Right atrium auricular region (tissue), 2 donors: Measurements from ENCODE around the gene RSPO4. TPM values are rescaled to one million over a fixed set of nuclear protein-coding genes. Genes with fewer than 3 reads are reported as not detected.
A peak's percentile ranks its signal among the peaks of the same experiment; 100 is the strongest.

Source experiments
- DNase-seq: peaks from one replicate; pipeline ENCODE4 v3.0.0-alpha.2; 2019; ENCODE audit warnings: low spot score
- H3K27ac ChIP-seq, 2 donors: fragments of 200-600 bp; sonication (generic); 1 replicate in 1 of 2; 2 replicates in 1 of 2; pipeline ENCODE4 v1.5.1; 2016 to 2019
- H3K27me3 ChIP-seq, 2 donors: fragments of 200-600 bp; sonication (generic); one replicate each; pipeline versions ENCODE4 v1.5.1 to v1.6.0; 2017 to 2019
- H3K36me3 ChIP-seq: fragments of 200-600 bp; sonication (generic); one replicate; pipeline ENCODE4 v1.5.1; 2016
- H3K4me1 ChIP-seq, 2 donors: fragments of 200-600 bp; sonication (generic); one replicate each; pipeline versions ENCODE4 v1.5.1 to v1.6.0; 2017 to 2019
- H3K4me3 ChIP-seq, 2 donors: fragments of 200-600 bp; sonication (generic); 1 replicate in 1 of 2; 2 replicates in 1 of 2; pipeline ENCODE4 v1.5.1; 2017 to 2019; ENCODE audit warnings: mild to moderate bottlenecking in 1 of 2, moderate library complexity in 1 of 2
- H3K9me3 ChIP-seq, 2 donors: fragments of 200-600 bp; sonication (generic); one replicate each; pipeline ENCODE4 v1.5.1; 2019
- CTCF ChIP-seq, 2 donors: fragments of 200-600 bp; sonication (generic); IDR thresholded peaks; one replicate each; pipeline ENCODE4 v1.5.1; 2019; ENCODE audit warnings: antibody characterized with exemption in 2 of 2
- total RNA-seq, 2 donors: library from RNA; depleted of rRNA; stranded (reverse); fragments of >200 nt; gene quantifications; one replicate each; pipeline ENCODE4 v1.1.0, GENCODE V29; 2016

Gene RSPO4
- total RNA-seq, 2 donors from 2014 or later = 0.15 to 0.20 TPM

GRCh38 chr20:958936-959815, 42.9 kb downstream of the RSPO4 start:
- TF ChIP-seq CTCF (IDR thresholded peaks at IDR 0.05) = no peak
- no peak for DNase-seq
- Histone ChIP-seq H3K4me1 (peaks cover 0 to 6% of the 10 kb centered on the region in 2 donors), H3K36me3 (no peaks in the 10 kb centered on the region), H3K27ac (no peak overlapping the region), H3K9me3 (no peaks in the 10 kb centered on the region), H3K27me3 (peaks cover 0 to 3% of the 10 kb centered on the region in 2 donors), H3K4me3 (no peak overlapping the region)

- DNase-seq = no peak
- H3K4me3 ChIP-seq = no peak overlapping the region
- H3K4me1 ChIP-seq = peaks cover 0 to 6% of the 10 kb centered on the region in 2 donors
- no peak overlapping the region for H3K27ac ChIP-seq
- H3K9me3 ChIP-seq = no peaks in the 10 kb centered on the region
- no peaks in the 10 kb centered on the region for H3K36me3 ChIP-seq
- H3K27me3 ChIP-seq = peaks cover 0 to 3% of the 10 kb centered on the region in 2 donors
- TF ChIP-seq CTCF (IDR thresholded peaks at IDR 0.05) = no peak
Observed at GRCh38 chr20:957544-957943, 44.6 kb downstream of the RSPO4 start.

GRCh38 chr20:956330-956951, 45.7 kb downstream of the RSPO4 start:
- H3K27ac ChIP-seq = no peak overlapping the region
- H3K36me3 ChIP-seq = no peaks in the 10 kb centered on the region
- peak; percentile 74 for DNase-seq
- H3K4me1 ChIP-seq = peaks cover 0 to 6% of the 10 kb centered on the region in 2 donors
- no peaks in the 10 kb centered on the region for H3K9me3 ChIP-seq
- H3K27me3 ChIP-seq = peaks cover 0 to 3% of the 10 kb centered on the region in 2 donors
- no peak overlapping the region for H3K4me3 ChIP-seq
- TF ChIP-seq CTCF (IDR thresholded peaks at IDR 0.05) = peak; percentile 90 to 99

- Histone ChIP-seq H3K27ac (no peak overlapping the region), H3K4me3 (no peak overlapping the region), H3K9me3 (no peaks in the 10 kb centered on the region), H3K36me3 (no peaks in the 10 kb centered on the region), H3K27me3 (peaks cover 0 to 3% of the 10 kb centered on the region in 2 donors), H3K4me1 (peaks cover 0 to 6% of the 10 kb centered on the region in 2 donors)
- DNase-seq = no peak
- TF ChIP-seq CTCF (IDR thresholded peaks at IDR 0.05) = no peak
Observed at GRCh38 chr20:955656-956055, 46.5 kb downstream of the RSPO4 start.

- Histone ChIP-seq H3K27me3 (peaks cover 0 to 3% of the 10 kb centered on the region in 2 donors), H3K4me1 (peaks cover 0 to 6% of the 10 kb centered on the region in 2 donors), H3K4me3 (no peak overlapping the region), H3K27ac (no peak overlapping the region), H3K36me3 (no peaks in the 10 kb centered on the region), H3K9me3 (no peaks in the 10 kb centered on the region)
- TF ChIP-seq CTCF (IDR thresholded peaks at IDR 0.05) = no peak
- no peak for DNase-seq
Observed at GRCh38 chr20:955111-955510, 47.0 kb downstream of the RSPO4 start.
